PC-3 (cell line): ENCODE data around the gene PTPRD. TPM values are rescaled to one million over a fixed set of nuclear protein-coding genes. Genes with fewer than 3 reads are reported as not detected.

Experiments
- ATAC-seq: fragments of 200-7000 bp; cut with Tn5 transposase; 2 replicates; pipeline ENCODE4 v1.9.1; 2020; ENCODE audit warnings: mild to moderate bottlenecking, moderate library complexity
- BruUV-seq: library from RNA; stranded (reverse); fragments of 400-500 nt; replicated peaks from 2 replicates; lab custom pipeline; 2021; lab: Mats Ljungman, UMichigan
- CTCF ChIA-PET: fragments of 300-600 bp; sonication (Branson Sonifier 250); formaldehyde crosslinking; loops from one replicate; lab custom pipeline; 2022; ENCODE audit warnings: antibody characterized with exemption; lab: Charles Lee
- POLR2A ChIA-PET: fragments of 300-600 bp; sonication (Branson Sonifier 250); formaldehyde crosslinking; loops from one replicate; lab custom pipeline; 2022; ENCODE audit warnings: antibody characterized with exemption; ENCODE audit not compliant: unreplicated experiment; lab: Charles Lee
- DNase-seq: peaks from one replicate; pipeline ENCODE4 v3.0.0-alpha.2; 2015
- H2AFZ ChIP-seq: fragments of 300-600 bp; sonication (generic); 2 replicates; pipeline ENCODE4 v1.6.0; 2016; ENCODE audit warnings: antibody characterized with exemption, low read length
- H3F3A ChIP-seq: fragments of 300-600 bp; sonication (generic); one replicate; pipeline ENCODE4 v1.6.0; 2017; ENCODE audit warnings: antibody characterized with exemption, low read length, control low read depth, mild to moderate bottlenecking; ENCODE audit not compliant: unreplicated experiment
- H3K27ac ChIP-seq: fragments of 300-600 bp; sonication (generic); 2 replicates; pipeline ENCODE4 v1.5.1; 2016; ENCODE audit warnings: mild to moderate bottlenecking, low read length
- H3K27me3 ChIP-seq: fragments of 300-600 bp; sonication (generic); 2 replicates; pipeline ENCODE4 v1.6.1; 2016; ENCODE audit warnings: low read length, mixed read lengths
- H3K36me3 ChIP-seq: fragments of 300-600 bp; sonication (generic); 2 replicates; pipeline ENCODE4 v1.6.1; 2016; ENCODE audit warnings: low read depth, mixed run types, low read length, mixed read lengths
- H3K4me1 ChIP-seq: fragments of 300-600 bp; sonication (generic); 2 replicates; pipeline ENCODE4 v1.5.1; 2016; ENCODE audit warnings: low read length; ENCODE audit not compliant: insufficient read depth
- H3K4me2 ChIP-seq: fragments of 300-600 bp; sonication (generic); 2 replicates; pipeline ENCODE4 v1.6.0; 2016; ENCODE audit warnings: low read length
- H3K4me3 ChIP-seq: fragments of 300-600 bp; sonication (generic); 2 replicates; pipeline ENCODE4 v1.5.1; 2016; ENCODE audit warnings: mild to moderate bottlenecking, low read length, mixed read lengths
- H3K79me2 ChIP-seq: fragments of 300-600 bp; sonication (generic); 2 replicates; pipeline ENCODE4 v1.6.1; 2017; ENCODE audit warnings: low read length, mixed read lengths
- H3K9ac ChIP-seq: fragments of 300-600 bp; sonication (generic); 2 replicates; pipeline ENCODE4 v1.6.0; 2016; ENCODE audit warnings: mild to moderate bottlenecking, low read length
- H3K9me2 ChIP-seq: fragments of 300-600 bp; sonication (generic); replicated peaks from 2 replicates; pipeline ENCODE4 v1.6.1; 2016; ENCODE audit warnings: mixed run types, low read length, mixed read lengths
- H3K9me3 ChIP-seq: fragments of 300-600 bp; sonication (generic); 2 replicates; pipeline ENCODE4 v1.6.1; 2016; ENCODE audit warnings: low read length, mixed read lengths
- H4K20me1 ChIP-seq: fragments of 300-600 bp; sonication (generic); 2 replicates; pipeline ENCODE4 v1.6.1; 2016; ENCODE audit warnings: low read length, mixed read lengths
- CTCF ChIP-seq: fragments of 300-600 bp; sonication (generic); conservative IDR thresholded peaks from 2 replicates; pipeline ENCODE4 v1.5.1; 2017; ENCODE audit warnings: antibody characterized with exemption, low read depth, mild to moderate bottlenecking, low read length
- EZH2 ChIP-seq: fragments of 300-600 bp; sonication (generic); IDR thresholded peaks from one replicate; pipeline ENCODE4 v1.6.1; 2017; ENCODE audit warnings: antibody characterized with exemption, mild to moderate bottlenecking, low read length; ENCODE audit not compliant: unreplicated experiment
- EZH2phosphoT487 ChIP-seq: fragments of 300-600 bp; sonication (generic); IDR thresholded peaks from 2 replicates; pipeline ENCODE4 v1.6.1; 2018; ENCODE audit warnings: mild to moderate bottlenecking, antibody characterized with exemption, low read length, borderline replicate concordance
- intact Hi-C: fragments of 100-400 bp; cut with micrococcal nuclease; formaldehyde crosslinking; loops from 2 replicates; pipeline ENCODE4 v1.9.0; 2023
- total RNA-seq: library from RNA; depleted of rRNA; stranded (reverse); fragments of >200 nt; gene quantifications from 2 replicates; pipeline ENCODE4 v1.2.3, GENCODE V29; 2014

The PTPRD gene
- total RNA-seq, 1 experiment from 2014 or later: not detected

GRCh38 chr9:9494336-9494735 lies 1118.5 kb downstream of the PTPRD start:
- CTCF ChIA-PET: no interaction called here
- H3F3A ChIP-seq: no peaks in the 10 kb centered on the region
- H3K27ac ChIP-seq: no peak overlapping the region
- POLR2A ChIA-PET: no interaction called here
- intact Hi-C loops: no loop called here
- no peak overlapping the region for H3K9ac ChIP-seq
- H3K4me3 ChIP-seq: no peak overlapping the region
- no peaks in the 10 kb centered on the region for H3K9me3 ChIP-seq
- H2AFZ ChIP-seq: no peak overlapping the region
- no peak for TF ChIP-seq CTCF
- TF ChIP-seq EZH2phosphoT487: no peak
- no peak for TF ChIP-seq EZH2
- no peak overlapping the region for H3K4me2 ChIP-seq
- no peaks in the 10 kb centered on the region for H3K36me3 ChIP-seq
- no peaks in the 10 kb centered on the region for H3K9me2 ChIP-seq
- no peaks in the 10 kb centered on the region for H4K20me1 ChIP-seq
- ATAC-seq: no peak
- no peaks in the 10 kb centered on the region for H3K4me1 ChIP-seq
- no peaks in the 10 kb centered on the region for H3K79me2 ChIP-seq
- DNase-seq: no peak
- no peaks in the 10 kb centered on the region for H3K27me3 ChIP-seq
- BruUV-seq: no TSS peak

GRCh38 chr9:9492506-9492905 lies 1120.3 kb downstream of the PTPRD start:
- no peaks in the 10 kb centered on the region for H3K36me3 ChIP-seq
- no peak overlapping the region for H2AFZ ChIP-seq
- intact Hi-C loops: no loop called here
- H3K27me3 ChIP-seq: no peaks in the 10 kb centered on the region
- DNase-seq (no peak), ATAC-seq (no peak)
- POLR2A ChIA-PET: no interaction called here
- no peak overlapping the region for H3K27ac ChIP-seq
- no peak overlapping the region for H3K9ac ChIP-seq
- no peaks in the 10 kb centered on the region for H3F3A ChIP-seq
- H3K9me2 ChIP-seq: no peaks in the 10 kb centered on the region
- H3K4me1 ChIP-seq: no peaks in the 10 kb centered on the region
- CTCF ChIA-PET: interaction anchor here (0.6 kb wide), 1 partner anchor 12 kb away, joined by 3 read pairs; no protein-coding TSS in a partner anchor
- no peak overlapping the region for H3K4me3 ChIP-seq
- TF ChIP-seq CTCF: no peak
- no peak for TF ChIP-seq EZH2phosphoT487
- no peak for TF ChIP-seq EZH2
- BruUV-seq: no TSS peak
- no peak overlapping the region for H3K4me2 ChIP-seq
- H4K20me1 ChIP-seq: no peaks in the 10 kb centered on the region
- no peaks in the 10 kb centered on the region for H3K9me3 ChIP-seq
- no peaks in the 10 kb centered on the region for H3K79me2 ChIP-seq

GRCh38 chr9:9489183-9489582 lies 1123.6 kb downstream of the PTPRD start:
- ChIA-PET CTCF (no interaction called here), POLR2A (no interaction called here)
- no peaks in the 10 kb centered on the region for H3F3A ChIP-seq
- ATAC-seq (no peak), DNase-seq (no peak)
- no peaks in the 10 kb centered on the region for H3K9me2 ChIP-seq
- no peaks in the 10 kb centered on the region for H3K9me3 ChIP-seq
- TF ChIP-seq EZH2 (no peak), CTCF (no peak), EZH2phosphoT487 (no peak)
- BruUV-seq: no TSS peak
- H4K20me1 ChIP-seq: no peaks in the 10 kb centered on the region
- no peaks in the 10 kb centered on the region for H3K36me3 ChIP-seq
- H2AFZ ChIP-seq: no peak overlapping the region
- no peaks in the 10 kb centered on the region for H3K79me2 ChIP-seq
- H3K27ac ChIP-seq: no peak overlapping the region
- no peak overlapping the region for H3K4me2 ChIP-seq
- no peak overlapping the region for H3K9ac ChIP-seq
- intact Hi-C loops: no loop called here
- no peaks in the 10 kb centered on the region for H3K4me1 ChIP-seq
- H3K4me3 ChIP-seq: no peak overlapping the region
- no peaks in the 10 kb centered on the region for H3K27me3 ChIP-seq
